Psoas muscle (tissue), 8 donors: ENCODE measurements around the gene MAT2A. TPM values are rescaled to one million over a fixed set of nuclear protein-coding genes. Genes with fewer than 3 reads are reported as not detected.
A peak's percentile ranks its signal among the peaks of the same experiment; 100 is the strongest.

Source experiments
- ATAC-seq, 4 donors: fragments of 200-7000 bp; cut with Tn5 transposase; one replicate each; pipeline ENCODE4 v1.9.1; 2020; ENCODE audit warnings: moderate library complexity in 3 of 4, mild to moderate bottlenecking in 2 of 4
- DNase-seq, 2 donors: peaks; one replicate each; pipeline ENCODE4 v3.0.0-alpha.2; 2020
- H3K27ac ChIP-seq: fragments of 200-600 bp; one replicate; pipeline ENCODE4 v1.8.0; 2022
- H3K27me3 ChIP-seq, 3 donors: fragments of 200-600 bp in 1 of 3; one replicate each; pipeline versions ENCODE4 v1.6.1 to v1.8.0; 2013 to 2022; ENCODE audit warnings: low read length in 2 of 3, mild to moderate bottlenecking in 2 of 3, moderate library complexity in 1 of 3; ENCODE audit not compliant: insufficient read depth in 3 of 3
- H3K36me3 ChIP-seq, 2 donors: fragments of 200-600 bp in 1 of 2; one replicate each; pipeline versions ENCODE4 v1.6.1 to v1.8.0; 2013 to 2022; ENCODE audit warnings: low read depth in 1 of 2, mild to moderate bottlenecking in 1 of 2, moderate library complexity in 1 of 2; ENCODE audit not compliant: insufficient read depth in 1 of 2
- H3K4me1 ChIP-seq: fragments of 200-600 bp; one replicate; pipeline ENCODE4 v1.8.0; 2022
- H3K4me3 ChIP-seq: fragments of 200-600 bp; one replicate; pipeline ENCODE4 v1.8.0; 2022; ENCODE audit warnings: mild to moderate bottlenecking
- H3K9me3 ChIP-seq: fragments of 200-600 bp; one replicate; pipeline ENCODE4 v1.8.0; 2022
- CTCF ChIP-seq: fragments of 200-600 bp; IDR thresholded peaks from one replicate; pipeline ENCODE4 v1.8.0; 2022; ENCODE audit warnings: antibody characterized with exemption
- WGBS, 3 donors: extraction: QIAGEN DNeasy Blood & Tissue Kit; methylation state at CpG; one replicate each; pipeline versions ENCODE4 v1.1.6 to v1.1.7; 2013; 5-methylcytosine and 5-hydroxymethylcytosine counted together
- intact Hi-C, 2 donors: fragments of 100-400 bp; cut with DNase I; formaldehyde crosslinking; loops; one replicate each; pipeline versions ENCODE4 v1.11.0 to v1.14.2; 2022
- polyA plus RNA-seq, 3 donors: library from polyadenylated mRNA; stranded (reverse); fragments of 200-250 nt; gene quantifications; one replicate each; pipeline ENCODE4 v1.2.3, GENCODE V29; 2013
- total RNA-seq, 4 donors: library from RNA; stranded (reverse); fragmentation: NEBNext Ultra II Directional in 2 of 4; extraction: Animal tissue kit (Norgen Biotek cat#: 25700) in 2 of 4; gene quantifications; one replicate each; pipeline versions ENCODE4 v1.2.1 to v1.2.4, GENCODE V29; 2021 to 2023
- donor health status: healthy with polysubstance abuse.
- donor health status: DM: no; HTN: no; CAD: no; lungs with moderate emphysema.
- donor health status: Bipolar disorder and iron deficiency.
- donor health status: healthy.
- donor health status: DM: yes; HTN: yes; CAD: no.
- donor health status: DM: no; HTN: no; CAD: no.
- donor health status: DM: no; HTN: no; CAD: no.
- donor health status: DM: yes; HTN: yes; CAD: no.

MAT2A gene
- total and polyA plus RNA-seq, 7 donors, result 55.9 to 356 (median 178) TPM

DNA sequence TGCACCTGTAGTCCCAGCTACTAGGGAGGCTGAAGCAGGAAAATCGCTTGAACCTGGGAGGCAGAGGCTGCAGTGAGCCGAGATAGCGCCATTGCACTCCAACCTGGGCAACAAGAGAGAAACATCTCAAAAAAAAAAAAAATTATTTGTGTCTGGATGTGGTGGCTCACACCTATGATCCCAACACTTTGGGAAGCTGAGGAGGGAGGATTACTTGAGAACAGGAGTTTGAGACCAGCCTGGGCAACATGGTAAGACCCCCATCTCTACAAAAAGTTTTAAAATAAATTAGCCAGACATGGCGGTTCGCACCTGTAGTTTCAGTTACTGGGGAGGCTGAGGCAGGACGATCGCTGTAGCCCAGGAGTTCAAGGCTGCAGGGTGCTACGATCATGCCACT lies 36.8 kb downstream of the MAT2A start:
- Histone ChIP-seq H3K27ac (no peak overlapping the region), H3K4me3 (no peak overlapping the region), H3K27me3 (no peaks in the 10 kb centered on the region), H3K4me1 (peaks cover 26% of the 10 kb centered on the region), H3K36me3 (no peaks in the 10 kb centered on the region), H3K9me3 (no peaks in the 10 kb centered on the region)
- TF ChIP-seq CTCF, result no peak
- DNase-seq (no peak), ATAC-seq (no peak)
- intact Hi-C loops, result no loop called here
- 85 to 93% (median 93%) methylated on average over 8 of the region's 8 CpGs for WGBS, 3 donors

DNA sequence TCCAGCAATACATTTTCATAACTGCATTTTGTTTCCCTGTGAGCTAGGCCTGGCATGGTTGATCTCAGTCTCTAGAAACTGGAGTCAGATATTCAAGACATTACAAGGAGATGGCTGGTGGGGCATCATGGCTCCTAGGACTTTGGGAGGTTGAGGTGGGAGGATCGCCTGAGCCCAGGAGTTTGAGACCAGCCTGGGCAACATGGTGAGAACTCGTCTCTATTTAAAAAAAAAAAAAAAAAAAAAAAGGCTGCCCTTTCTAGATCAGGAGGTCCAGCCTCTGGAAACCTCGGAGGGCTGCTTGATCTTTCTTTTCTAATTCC lies 38.1 kb downstream of the MAT2A start:
- Histone ChIP-seq H3K4me3 (peak overlapping the region; percentile 51), H3K36me3 (no peaks in the 10 kb centered on the region), H3K4me1 (peaks cover 26% of the 10 kb centered on the region), H3K27ac (peak overlapping the region; percentile 73), H3K9me3 (no peaks in the 10 kb centered on the region), H3K27me3 (no peaks in the 10 kb centered on the region)
- DNase-seq (peak in 1 of 2 donors; percentile 6), ATAC-seq (no peak)
- intact Hi-C loops, result no loop called here
- TF ChIP-seq CTCF, result no peak
- WGBS, 3 donors, result 56 to 79% (median 78%) methylated on average over 3 of the region's 3 CpGs

DNA sequence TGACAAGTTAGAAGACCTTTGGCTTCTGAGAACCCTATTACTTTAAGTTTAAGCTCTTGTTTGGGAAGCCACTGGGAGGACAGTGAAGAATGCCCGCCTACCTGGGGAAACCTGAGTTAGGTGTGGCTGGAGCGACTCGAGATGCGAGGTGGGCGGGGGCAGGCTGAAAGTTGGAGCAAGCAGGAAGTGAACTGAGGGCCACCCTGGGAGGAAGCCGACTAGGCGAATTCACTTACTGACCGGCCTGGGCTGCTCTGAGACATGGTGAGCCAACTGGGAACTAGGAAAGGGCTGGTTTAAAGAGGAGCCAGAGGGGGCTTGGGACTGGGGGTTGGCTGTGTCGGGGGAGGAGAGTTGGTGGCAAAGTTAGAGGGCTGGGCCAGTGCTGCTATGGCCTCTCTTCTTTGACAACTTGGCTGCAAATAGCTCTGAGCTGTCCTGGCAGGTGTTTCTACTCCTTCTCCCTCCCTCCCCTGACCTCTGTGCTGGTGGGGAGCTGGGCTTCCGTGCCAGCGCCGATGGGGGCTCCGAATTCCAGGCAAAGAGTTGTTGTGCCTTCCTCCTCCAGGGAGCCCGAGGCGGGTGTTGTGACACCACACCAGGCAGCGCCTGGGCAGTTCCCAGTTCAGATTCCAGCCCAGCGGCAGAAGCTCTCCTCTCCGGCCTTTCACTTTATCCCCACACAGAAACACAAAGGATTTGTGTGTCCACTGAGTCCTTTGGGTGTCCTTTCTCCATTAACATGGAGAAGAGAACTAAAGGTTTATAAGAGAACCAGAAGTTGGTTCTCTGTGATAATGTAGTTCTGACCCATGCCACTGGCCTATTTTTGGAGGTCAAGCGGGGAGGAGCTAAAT lies 38.6 kb downstream of the MAT2A start, which contains the start of gene VAMP8:
Gene VAMP8, plus strand, starts transcription at position 201 of the 857 bp plus-strand sequence. Its CDS starts 61 bp downstream, at position 262.
- H3K36me3 ChIP-seq, result no peaks in the 10 kb centered on the region
- peak within 1 kb of the TSS; percentile 51 for H3K4me3 ChIP-seq
- no peak for TF ChIP-seq CTCF
- intact Hi-C loops, result no loop called here
- no peaks in the 10 kb centered on the region for H3K27me3 ChIP-seq
- H3K27ac ChIP-seq, result peak within 1 kb of the TSS; percentile 73
- peak; percentile 47 to 79 for DNase-seq
- H3K9me3 ChIP-seq, result no peaks in the 10 kb centered on the region
- peak; percentile 64 to 79 (median 74) for ATAC-seq
- peaks cover 26% of the 10 kb centered on the region for H3K4me1 ChIP-seq
- WGBS, 3 donors, result 26 to 37% (median 28%) methylated on average over 19 of the region's 19 CpGs

- ATAC-seq (peak; percentile 67 to 87 (median 84)), DNase-seq (peak; percentile 64 to 88)
- no peaks in the 10 kb centered on the region for H3K36me3 ChIP-seq
- no peaks in the 10 kb centered on the region for H3K9me3 ChIP-seq
- no peaks in the 10 kb centered on the region for H3K27me3 ChIP-seq
- H3K4me3 ChIP-seq, result peak overlapping the region; percentile 51
- peak overlapping the region; percentile 73 for H3K27ac ChIP-seq
- TF ChIP-seq CTCF, result no peak
- intact Hi-C loops, result no loop called here
- WGBS, 3 donors, result 35 to 49% (median 45%) methylated on average over 19 of the region's 19 CpGs
- peaks cover 26% of the 10 kb centered on the region for H3K4me1 ChIP-seq
Measured at GRCh38 chr2:85578243-85579180, 39.5 kb downstream of the MAT2A start.
